ENCODE measurements around the gene GPR50. TPM values are rescaled to one million over a fixed set of nuclear protein-coding genes. Genes with fewer than 3 reads are reported as not detected.

The GPR50 gene
- total RNA-seq, 1 experiment from 2014 or later: not detected

DNA sequence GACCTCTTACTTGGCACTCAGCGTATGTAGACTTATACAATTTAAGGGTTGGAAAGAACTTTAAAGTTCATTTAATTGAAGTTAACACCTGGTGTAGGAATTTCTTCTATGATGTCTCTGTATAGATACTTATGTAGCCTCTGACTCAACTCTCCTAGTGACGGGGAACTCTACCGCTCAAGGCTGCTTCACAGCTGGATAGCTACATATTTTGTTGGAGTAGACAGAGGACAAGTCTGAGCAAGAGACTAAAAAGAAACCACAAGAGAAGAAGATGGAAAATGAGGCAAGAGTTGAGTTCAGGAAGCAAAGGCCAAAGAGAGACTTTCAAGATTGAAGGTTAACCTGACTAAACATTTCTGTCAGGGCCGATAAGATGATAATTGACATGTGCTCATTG is 52.6 kb downstream of the GPR50 start:
- ChIA-PET POLR2A (no interaction called here), RAD21 (ENCODE audit: low non-redundant PET in 1 of 2, low total read pairs in 2 of 2, uncharacterized antibody in 2 of 2, unreplicated experiment in 2 of 2) (no interaction called here), CTCF (no interaction called here)
- DNase-seq (ENCODE audit: low read depth, low spot score) (no peak), ATAC-seq (no peak)
- H3K4me3 ChIP-seq (replicated peaks in 1 of 2; ENCODE audit: low read depth in 1 of 2, low read length in 2 of 2): no peak overlapping the region
- no peaks in the 10 kb centered on the region for H3K27me3 ChIP-seq (ENCODE audit: insufficient read depth, low read length)
- no peaks in the 10 kb centered on the region for H3K9me3 ChIP-seq (ENCODE audit: control insufficient read depth in 1 of 2, insufficient read depth in 1 of 2, low read depth in 1 of 2, low read length in 2 of 2)
- no peak overlapping the region for H2AFZ ChIP-seq (ENCODE audit: low read depth, low read length, poor library complexity, severe bottlenecking)
- no peaks in the 10 kb centered on the region for H3K36me3 ChIP-seq (ENCODE audit: control insufficient read depth in 1 of 2, insufficient read depth in 2 of 2, low read length in 2 of 2)
- no TSS peak for BruUV-seq (replicated peaks)
- intact Hi-C loops (cut with micrococcal nuclease): no loop called here
- no peaks in the 10 kb centered on the region for H3K79me2 ChIP-seq (ENCODE audit: insufficient read depth, low read length)
- no peak overlapping the region for H3K4me2 ChIP-seq (ENCODE audit: low read length)
- no peak overlapping the region for H3K9ac ChIP-seq (ENCODE audit: low read length)
- no peaks in the 10 kb centered on the region for H3K4me1 ChIP-seq (ENCODE audit: control insufficient read depth in 1 of 2, insufficient read depth in 2 of 2, low read length in 2 of 2)
- no peaks in the 10 kb centered on the region for H3K9me2 ChIP-seq (ENCODE audit: insufficient read depth)
- TF ChIP-seq ZNF274 (IDR thresholded peaks at IDR 0.05; ENCODE audit: low read depth, low read length) (no peak), EZH2phosphoT487 (IDR thresholded peaks at IDR 0.05; ENCODE audit: borderline replicate concordance) (no peak), POLR2A (IDR thresholded peaks at IDR 0.05; ENCODE audit: borderline replicate concordance, extremely low read depth, insufficient read depth, insufficient read length) (no peak), TCF7L2 (IDR thresholded peaks at IDR 0.05; ENCODE audit: borderline replicate concordance, extremely low read depth, insufficient read depth, insufficient read length) (no peak), JUND (IDR thresholded peaks at IDR 0.05) (no peak), EGR1 (IDR thresholded peaks at IDR 0.05; ENCODE audit: low read depth) (no peak), SIN3A (IDR thresholded peaks at IDR 0.05; ENCODE audit: low read depth) (no peak), RAD21 (IDR thresholded peaks at IDR 0.05; ENCODE audit: low read depth) (no peak), CBX3 (IDR thresholded peaks at IDR 0.05; ENCODE audit: low read depth) (no peak), CEBPB (IDR thresholded peaks at IDR 0.05; ENCODE audit: low read depth) (no peak), POLR2AphosphoS5 (IDR thresholded peaks at IDR 0.05; ENCODE audit: low read depth, low read length) (no peak), YY1 (IDR thresholded peaks at IDR 0.05; ENCODE audit: extremely low read depth, insufficient replicate concordance, low read depth, low read length) (no peak), ELF1 (IDR thresholded peaks at IDR 0.05; ENCODE audit: borderline replicate concordance, low read depth) (no peak), EZH2 (IDR thresholded peaks at IDR 0.05) (no peak), SRF (IDR thresholded peaks at IDR 0.05; ENCODE audit: low read depth) (no peak)
- TF ChIP-seq, protein P1, sequence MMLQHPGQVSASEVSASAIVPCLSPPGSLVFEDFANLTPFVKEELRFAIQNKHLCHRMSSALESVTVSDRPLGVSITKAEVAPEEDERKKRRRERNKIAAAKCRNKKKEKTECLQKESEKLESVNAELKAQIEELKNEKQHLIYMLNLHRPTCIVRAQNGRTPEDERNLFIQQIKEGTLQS (IDR thresholded peaks at IDR 0.05): no peak
- TF ChIP-seq, protein P2, sequence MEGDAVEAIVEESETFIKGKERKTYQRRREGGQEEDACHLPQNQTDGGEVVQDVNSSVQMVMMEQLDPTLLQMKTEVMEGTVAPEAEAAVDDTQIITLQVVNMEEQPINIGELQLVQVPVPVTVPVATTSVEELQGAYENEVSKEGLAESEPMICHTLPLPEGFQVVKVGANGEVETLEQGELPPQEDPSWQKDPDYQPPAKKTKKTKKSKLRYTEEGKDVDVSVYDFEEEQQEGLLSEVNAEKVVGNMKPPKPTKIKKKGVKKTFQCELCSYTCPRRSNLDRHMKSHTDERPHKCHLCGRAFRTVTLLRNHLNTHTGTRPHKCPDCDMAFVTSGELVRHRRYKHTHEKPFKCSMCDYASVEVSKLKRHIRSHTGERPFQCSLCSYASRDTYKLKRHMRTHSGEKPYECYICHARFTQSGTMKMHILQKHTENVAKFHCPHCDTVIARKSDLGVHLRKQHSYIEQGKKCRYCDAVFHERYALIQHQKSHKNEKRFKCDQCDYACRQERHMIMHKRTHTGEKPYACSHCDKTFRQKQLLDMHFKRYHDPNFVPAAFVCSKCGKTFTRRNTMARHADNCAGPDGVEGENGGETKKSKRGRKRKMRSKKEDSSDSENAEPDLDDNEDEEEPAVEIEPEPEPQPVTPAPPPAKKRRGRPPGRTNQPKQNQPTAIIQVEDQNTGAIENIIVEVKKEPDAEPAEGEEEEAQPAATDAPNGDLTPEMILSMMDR (IDR thresholded peaks at IDR 0.05 in 2 of 3, conservative IDR thresholded peaks at IDR 0.05 in 1 of 3; ENCODE audit: borderline replicate concordance in 1 of 3, insufficient read depth in 1 of 3, low read depth in 2 of 3, low read length in 2 of 3): no peak
- TF ChIP-seq, protein P3, sequence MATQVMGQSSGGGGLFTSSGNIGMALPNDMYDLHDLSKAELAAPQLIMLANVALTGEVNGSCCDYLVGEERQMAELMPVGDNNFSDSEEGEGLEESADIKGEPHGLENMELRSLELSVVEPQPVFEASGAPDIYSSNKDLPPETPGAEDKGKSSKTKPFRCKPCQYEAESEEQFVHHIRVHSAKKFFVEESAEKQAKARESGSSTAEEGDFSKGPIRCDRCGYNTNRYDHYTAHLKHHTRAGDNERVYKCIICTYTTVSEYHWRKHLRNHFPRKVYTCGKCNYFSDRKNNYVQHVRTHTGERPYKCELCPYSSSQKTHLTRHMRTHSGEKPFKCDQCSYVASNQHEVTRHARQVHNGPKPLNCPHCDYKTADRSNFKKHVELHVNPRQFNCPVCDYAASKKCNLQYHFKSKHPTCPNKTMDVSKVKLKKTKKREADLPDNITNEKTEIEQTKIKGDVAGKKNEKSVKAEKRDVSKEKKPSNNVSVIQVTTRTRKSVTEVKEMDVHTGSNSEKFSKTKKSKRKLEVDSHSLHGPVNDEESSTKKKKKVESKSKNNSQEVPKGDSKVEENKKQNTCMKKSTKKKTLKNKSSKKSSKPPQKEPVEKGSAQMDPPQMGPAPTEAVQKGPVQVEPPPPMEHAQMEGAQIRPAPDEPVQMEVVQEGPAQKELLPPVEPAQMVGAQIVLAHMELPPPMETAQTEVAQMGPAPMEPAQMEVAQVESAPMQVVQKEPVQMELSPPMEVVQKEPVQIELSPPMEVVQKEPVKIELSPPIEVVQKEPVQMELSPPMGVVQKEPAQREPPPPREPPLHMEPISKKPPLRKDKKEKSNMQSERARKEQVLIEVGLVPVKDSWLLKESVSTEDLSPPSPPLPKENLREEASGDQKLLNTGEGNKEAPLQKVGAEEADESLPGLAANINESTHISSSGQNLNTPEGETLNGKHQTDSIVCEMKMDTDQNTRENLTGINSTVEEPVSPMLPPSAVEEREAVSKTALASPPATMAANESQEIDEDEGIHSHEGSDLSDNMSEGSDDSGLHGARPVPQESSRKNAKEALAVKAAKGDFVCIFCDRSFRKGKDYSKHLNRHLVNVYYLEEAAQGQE (IDR thresholded peaks at IDR 0.05; ENCODE audit: low read depth): no peak
- TF ChIP-seq, protein P4, sequence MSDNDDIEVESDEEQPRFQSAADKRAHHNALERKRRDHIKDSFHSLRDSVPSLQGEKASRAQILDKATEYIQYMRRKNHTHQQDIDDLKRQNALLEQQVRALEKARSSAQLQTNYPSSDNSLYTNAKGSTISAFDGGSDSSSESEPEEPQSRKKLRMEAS (IDR thresholded peaks at IDR 0.05): no peak
- TF ChIP-seq, protein P5, sequence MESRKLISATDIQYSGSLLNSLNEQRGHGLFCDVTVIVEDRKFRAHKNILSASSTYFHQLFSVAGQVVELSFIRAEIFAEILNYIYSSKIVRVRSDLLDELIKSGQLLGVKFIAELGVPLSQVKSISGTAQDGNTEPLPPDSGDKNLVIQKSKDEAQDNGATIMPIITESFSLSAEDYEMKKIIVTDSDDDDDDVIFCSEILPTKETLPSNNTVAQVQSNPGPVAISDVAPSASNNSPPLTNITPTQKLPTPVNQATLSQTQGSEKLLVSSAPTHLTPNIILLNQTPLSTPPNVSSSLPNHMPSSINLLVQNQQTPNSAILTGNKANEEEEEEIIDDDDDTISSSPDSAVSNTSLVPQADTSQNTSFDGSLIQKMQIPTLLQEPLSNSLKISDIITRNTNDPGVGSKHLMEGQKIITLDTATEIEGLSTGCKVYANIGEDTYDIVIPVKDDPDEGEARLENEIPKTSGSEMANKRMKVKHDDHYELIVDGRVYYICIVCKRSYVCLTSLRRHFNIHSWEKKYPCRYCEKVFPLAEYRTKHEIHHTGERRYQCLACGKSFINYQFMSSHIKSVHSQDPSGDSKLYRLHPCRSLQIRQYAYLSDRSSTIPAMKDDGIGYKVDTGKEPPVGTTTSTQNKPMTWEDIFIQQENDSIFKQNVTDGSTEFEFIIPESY (IDR thresholded peaks at IDR 0.05; ENCODE audit: extremely low read depth, insufficient replicate concordance, low read length): no peak
- no peak overlapping the region for H3K27ac ChIP-seq (ENCODE audit: low read depth, low read length)
- no peaks in the 10 kb centered on the region for H4K20me1 ChIP-seq (ENCODE audit: insufficient read depth)

Measured in HCT116 (cell line).